Body of pancreas (tissue), 4 donors: Measurements from ENCODE around the gene GLI2. TPM values are rescaled to one million over a fixed set of nuclear protein-coding genes. Genes with fewer than 3 reads are reported as not detected.

Experiments
- ATAC-seq: fragments of 150-250 bp; one replicate; pipeline ENCODE4 v1.9.1; 2016
- DNase-seq, 4 donors: peaks; one replicate each; pipeline ENCODE4 v3.0.0-alpha.2; 2019
- H3K27ac ChIP-seq, 4 donors: fragments of 200-600 bp; sonication (generic); 1 replicate in 3 of 4; 2 replicates in 1 of 4; pipeline versions ENCODE4 v1.5.1 to v1.6.1; 2016 to 2019; ENCODE audit warnings: mild to moderate bottlenecking in 1 of 4, mixed read lengths in 1 of 4, moderate library complexity in 1 of 4
- H3K27me3 ChIP-seq, 2 donors: fragments of 200-600 bp; sonication (generic); one replicate each; pipeline ENCODE4 v1.6.0; 2016; ENCODE audit warnings: mild to moderate bottlenecking in 1 of 2
- H3K36me3 ChIP-seq, 2 donors: fragments of 200-600 bp; sonication (generic); replicated peaks in 1 of 2; 2 replicates each; pipeline ENCODE4 v1.5.1; 2016; ENCODE audit warnings: low read depth in 2 of 2; ENCODE audit not compliant: insufficient read depth in 1 of 2
- H3K4me1 ChIP-seq: fragments of 200-600 bp; sonication (generic); one replicate; pipeline ENCODE4 v1.6.0; 2016
- H3K4me3 ChIP-seq, 2 donors: fragments of 200-600 bp; sonication (generic); 1 replicate in 1 of 2; 2 replicates in 1 of 2; pipeline ENCODE4 v1.5.1; 2016 to 2019
- H3K9me3 ChIP-seq, 3 donors: fragments of 200-600 bp; sonication (generic); 1 replicate in 2 of 3; 2 replicates in 1 of 3; pipeline ENCODE4 v1.5.1; 2016
- POLR2A ChIP-seq, 3 donors: fragments of 450-650 bp; IDR thresholded peaks; one replicate each; pipeline ENCODE4 v1.6.1; 2016; ENCODE audit warnings: antibody characterized with exemption in 3 of 3, mild to moderate bottlenecking in 2 of 3
- WGBS, 2 donors: methylation state at CpG; one replicate each; pipeline ENCODE4 v1.1.5; 2017; 5-methylcytosine and 5-hydroxymethylcytosine counted together
- intact Hi-C: fragments of 100-400 bp; cut with DNase I; formaldehyde crosslinking; loops from one replicate; pipeline ENCODE4 v1.15.1; 2023
- total RNA-seq, 2 donors: library from RNA; depleted of rRNA; stranded (reverse); fragments of >200 nt; gene quantifications; one replicate each; pipeline ENCODE4 v1.1.0, GENCODE V29; 2016
- TF ChIP-seq, protein P1 (sequence below), 7 experiments: fragments of 450-650 bp in 4 of 7; fragments of 200-600 bp in 3 of 7; sonication (generic) in 3 of 7; IDR thresholded peaks; one replicate each; pipeline ENCODE4 v1.5.1; 2016 to 2019; ENCODE audit warnings: antibody characterized with exemption in 7 of 7

Gene GLI2
- 1 to 10 TPM; 1.0 to 1.3 TPM for total RNA-seq

DNA sequence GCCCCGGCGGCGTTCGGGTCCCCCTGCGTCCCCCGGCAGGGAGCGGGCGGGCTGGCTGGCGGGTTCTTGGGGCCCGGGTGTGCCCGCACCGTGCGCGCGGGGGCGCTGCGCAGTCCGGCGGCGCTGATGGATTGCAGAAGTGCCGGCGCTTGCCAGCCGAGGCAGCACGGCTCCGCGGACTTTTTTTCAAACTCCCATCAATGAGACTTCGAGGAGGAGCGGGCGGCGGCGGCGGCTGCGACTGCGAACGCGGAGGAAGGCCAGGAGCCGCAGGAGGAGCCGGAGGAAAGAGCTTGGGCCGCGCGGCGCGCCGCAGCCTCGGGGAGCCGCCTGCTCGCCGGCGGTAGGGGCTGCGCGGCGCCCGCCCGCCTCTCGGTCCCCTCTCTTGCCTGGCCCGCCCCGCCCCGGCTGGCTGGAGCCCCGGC lies at the start of gene GLI2:
Gene GLI2 (plus strand): TSS at position 123 of the 425 bp plus-strand sequence. CDS start 61,453 bp downstream, outside the sequence.
- ATAC-seq, result peak; percentile 77
- DNase-seq, result peak; percentile 55 to 71 (median 66)
- peak within 1 kb of the TSS in 2 of 4 donors; percentile 6 to 41 for H3K27ac ChIP-seq
- no peak within 1 kb of the TSS for H3K4me3 ChIP-seq
- no peaks in the 10 kb centered on the region for H3K36me3 ChIP-seq
- no peaks in the 10 kb centered on the region for H3K9me3 ChIP-seq
- WGBS, 2 donors, result 0 to 1% methylated on average over 12 to 37 of the region's 59 CpGs
- intact Hi-C loops, result no loop called here
- peaks cover 32% of the 10 kb centered on the region for H3K4me1 ChIP-seq
- peaks cover 0 to 24% of the 10 kb centered on the region in 2 donors for H3K27me3 ChIP-seq
- TF ChIP-seq POLR2A (IDR thresholded peaks at IDR 0.05), result no peak
- TF ChIP-seq, protein P1, sequence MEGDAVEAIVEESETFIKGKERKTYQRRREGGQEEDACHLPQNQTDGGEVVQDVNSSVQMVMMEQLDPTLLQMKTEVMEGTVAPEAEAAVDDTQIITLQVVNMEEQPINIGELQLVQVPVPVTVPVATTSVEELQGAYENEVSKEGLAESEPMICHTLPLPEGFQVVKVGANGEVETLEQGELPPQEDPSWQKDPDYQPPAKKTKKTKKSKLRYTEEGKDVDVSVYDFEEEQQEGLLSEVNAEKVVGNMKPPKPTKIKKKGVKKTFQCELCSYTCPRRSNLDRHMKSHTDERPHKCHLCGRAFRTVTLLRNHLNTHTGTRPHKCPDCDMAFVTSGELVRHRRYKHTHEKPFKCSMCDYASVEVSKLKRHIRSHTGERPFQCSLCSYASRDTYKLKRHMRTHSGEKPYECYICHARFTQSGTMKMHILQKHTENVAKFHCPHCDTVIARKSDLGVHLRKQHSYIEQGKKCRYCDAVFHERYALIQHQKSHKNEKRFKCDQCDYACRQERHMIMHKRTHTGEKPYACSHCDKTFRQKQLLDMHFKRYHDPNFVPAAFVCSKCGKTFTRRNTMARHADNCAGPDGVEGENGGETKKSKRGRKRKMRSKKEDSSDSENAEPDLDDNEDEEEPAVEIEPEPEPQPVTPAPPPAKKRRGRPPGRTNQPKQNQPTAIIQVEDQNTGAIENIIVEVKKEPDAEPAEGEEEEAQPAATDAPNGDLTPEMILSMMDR (IDR thresholded peaks at IDR 0.05), result peak; percentile 28 to 72 (median 50)

DNA sequence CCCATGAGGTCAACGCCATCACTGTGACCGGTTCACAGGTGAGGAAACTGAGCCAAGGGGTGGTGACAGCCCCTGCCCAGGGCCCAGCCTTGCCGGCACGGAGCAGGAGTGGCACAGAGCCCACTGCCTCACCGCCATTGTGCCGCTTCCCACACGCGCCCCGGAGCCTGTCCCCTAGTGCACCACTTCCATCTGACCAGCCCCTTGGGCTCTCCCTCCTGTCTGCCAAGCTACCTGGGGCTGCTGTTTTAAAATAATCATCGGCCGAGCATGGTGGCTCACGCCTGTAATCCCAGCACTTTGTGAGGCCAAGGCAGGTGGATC lies 49.7 kb upstream of the GLI2 start:
- 82 to 84% methylated on average over 8 to 12 of the region's 12 CpGs for WGBS, 2 donors
- Histone ChIP-seq H3K4me1 (no peaks in the 10 kb centered on the region), H3K27me3 (no peaks in the 10 kb centered on the region), H3K4me3 (no peak overlapping the region), H3K36me3 (no peaks in the 10 kb centered on the region), H3K27ac (no peak overlapping the region), H3K9me3 (no peaks in the 10 kb centered on the region)
- no peak for DNase-seq
- intact Hi-C loops, result loop anchor here (10.0 kb wide), 1 partner anchor 171 kb away; no protein-coding TSS in a partner anchor
- no peak for ATAC-seq
- TF ChIP-seq, protein P1 (IDR thresholded peaks at IDR 0.05), result no peak
- no peak for TF ChIP-seq POLR2A (IDR thresholded peaks at IDR 0.05)

DNA sequence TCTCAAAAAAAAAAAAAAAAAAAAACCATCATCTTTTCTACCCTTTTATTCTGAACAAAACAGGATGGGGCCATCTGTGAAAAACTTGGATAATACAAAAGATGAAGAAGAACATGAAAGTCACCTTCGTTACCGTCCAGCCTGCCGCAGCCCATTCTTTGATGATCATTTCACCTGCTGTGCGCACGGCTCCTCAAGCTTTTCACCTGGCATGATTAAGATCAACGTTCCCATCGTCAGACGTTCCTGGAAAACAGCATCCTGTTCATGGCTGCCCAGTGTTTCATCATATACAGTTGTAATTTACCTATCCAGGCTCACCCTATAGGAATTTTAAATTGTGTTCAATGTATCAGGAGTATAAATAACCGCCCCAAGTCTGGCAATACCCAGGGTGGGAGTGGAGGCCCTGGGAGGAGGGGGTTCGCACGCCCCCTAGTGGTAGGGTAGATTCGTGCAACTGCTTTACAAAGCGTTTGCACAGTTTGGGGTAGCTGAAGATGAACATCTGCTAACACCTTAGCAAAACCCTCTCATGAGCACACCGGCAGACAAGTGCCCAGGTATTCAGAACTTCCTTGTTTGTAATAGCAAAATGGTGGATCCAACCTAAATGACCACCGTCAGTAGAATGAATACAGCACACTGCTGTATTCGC lies 49.0 kb upstream of the GLI2 start:
- no peak for TF ChIP-seq POLR2A (IDR thresholded peaks at IDR 0.05)
- TF ChIP-seq, protein P1 (IDR thresholded peaks at IDR 0.05), result peak in 3 of 7 experiments; percentile 6 to 8 (median 8)
- ATAC-seq (no peak), DNase-seq (no peak)
- Histone ChIP-seq H3K27ac (no peak overlapping the region), H3K4me1 (no peaks in the 10 kb centered on the region), H3K9me3 (no peaks in the 10 kb centered on the region), H3K36me3 (no peaks in the 10 kb centered on the region), H3K4me3 (no peak overlapping the region), H3K27me3 (no peaks in the 10 kb centered on the region)
- intact Hi-C loops, result loop anchor here (10.0 kb wide), 1 partner anchor 172 kb away; no protein-coding TSS in a partner anchor
- WGBS, 2 donors, result 73 to 75% methylated on average over 16 of the region's 16 CpGs

DNA sequence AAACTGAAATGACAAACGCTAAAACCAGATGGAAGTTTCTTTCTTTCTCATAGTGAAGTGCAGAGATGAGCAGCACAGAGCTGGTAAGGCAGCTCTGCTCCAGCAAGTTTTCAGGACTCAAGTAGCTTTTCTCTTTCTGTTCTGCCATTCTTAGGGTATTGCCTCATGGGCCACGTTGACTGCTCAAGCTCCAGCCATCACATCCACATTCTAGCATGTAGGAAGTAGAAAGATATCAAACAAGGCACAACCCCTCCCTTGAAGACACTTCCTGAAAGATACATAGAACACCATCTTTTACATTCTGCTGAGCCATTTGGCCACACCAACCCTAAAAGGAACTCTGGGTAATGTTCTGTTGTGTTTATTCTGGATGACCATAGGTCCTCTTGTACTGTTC lies 48.5 kb upstream of the GLI2 start:
- no peak for TF ChIP-seq POLR2A (IDR thresholded peaks at IDR 0.05)
- TF ChIP-seq, protein P1 (IDR thresholded peaks at IDR 0.05), result no peak
- no peak overlapping the region for H3K27ac ChIP-seq
- H3K4me3 ChIP-seq, result no peak overlapping the region
- no peaks in the 10 kb centered on the region for H3K9me3 ChIP-seq
- no peaks in the 10 kb centered on the region for H3K27me3 ChIP-seq
- WGBS, 2 donors, result 35 to 65% methylated on average over 2 of the region's 2 CpGs
- ATAC-seq, result no peak
- no peaks in the 10 kb centered on the region for H3K4me1 ChIP-seq
- DNase-seq, result no peak
- intact Hi-C loops, result loop anchor here (10.0 kb wide), 1 partner anchor 172 kb away; no protein-coding TSS in a partner anchor
- H3K36me3 ChIP-seq, result no peaks in the 10 kb centered on the region

DNA sequence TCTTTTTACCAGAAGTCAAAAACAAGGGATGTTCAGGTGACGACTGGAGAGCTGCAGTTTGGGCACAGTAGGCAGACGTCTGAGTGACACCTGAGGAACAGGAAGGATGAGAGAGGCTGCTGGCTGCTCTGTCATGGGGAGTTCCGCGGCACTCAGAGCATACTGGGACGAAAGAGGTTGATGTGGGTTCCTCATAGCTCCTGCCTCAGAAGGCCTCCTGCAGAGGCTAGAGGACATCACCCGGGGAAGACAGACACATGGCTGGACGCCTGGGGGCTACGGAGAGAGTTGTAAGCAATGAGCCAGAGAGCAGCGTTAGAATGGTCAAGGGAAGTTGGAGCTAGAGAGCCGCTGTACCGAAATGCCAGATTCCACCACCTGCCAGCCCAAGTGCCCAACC lies 45.1 kb upstream of the GLI2 start:
- Histone ChIP-seq H3K27me3 (no peaks in the 10 kb centered on the region), H3K9me3 (no peaks in the 10 kb centered on the region), H3K27ac (no peak overlapping the region), H3K4me1 (no peaks in the 10 kb centered on the region), H3K36me3 (no peaks in the 10 kb centered on the region), H3K4me3 (no peak overlapping the region)
- ATAC-seq (no peak), DNase-seq (no peak)
- TF ChIP-seq POLR2A (IDR thresholded peaks at IDR 0.05), result no peak
- TF ChIP-seq, protein P1 (IDR thresholded peaks at IDR 0.05), result no peak
- intact Hi-C loops, result no loop called here
- 45 to 66% methylated on average over 7 to 11 of the region's 11 CpGs for WGBS, 2 donors
